ENCODE data around the gene NPC2. TPM values are rescaled to one million over a fixed set of nuclear protein-coding genes. Genes with fewer than 3 reads are reported as not detected.
A peak's percentile ranks its signal among the peaks of the same experiment; 100 is the strongest.
"Not testable (repeated sequence)": the region's sequence is repeated elsewhere in the genome, so short reads cannot be mapped to it uniquely, and the experiment has no call there.

NPC2 gene
- total RNA-seq, 1 donor: 252 TPM

GRCh38 chr14:74463697-74464096 is 29.4 kb downstream of the NPC2 start:
- no peak overlapping the region for H3K4me3 ChIP-seq (ENCODE audit: low read depth, low read length)
- no peak for DNase-seq (ENCODE audit: low read depth)
- no peak for TF ChIP-seq CTCF (IDR thresholded peaks at IDR 0.05; ENCODE audit: insufficient read depth, low read depth, low read length)

GRCh38 chr14:74462993-74463392 is 30.1 kb downstream of the NPC2 start:
- H3K4me3 ChIP-seq (ENCODE audit: low read depth, low read length): no peak overlapping the region
- TF ChIP-seq CTCF (IDR thresholded peaks at IDR 0.05; ENCODE audit: insufficient read depth, low read depth, low read length): no peak
- no peak for DNase-seq (ENCODE audit: low read depth)

- no peak for DNase-seq (ENCODE audit: low read depth)
- no peak overlapping the region for H3K4me3 ChIP-seq (ENCODE audit: low read depth, low read length)
- TF ChIP-seq CTCF (IDR thresholded peaks at IDR 0.05; ENCODE audit: insufficient read depth, low read depth, low read length): no peak
These were observed 33.1 kb downstream of the NPC2 start for GRCh38 chr14:74459976-74460375.

GRCh38 chr14:74459289-74459946 is 33.7 kb downstream of the NPC2 start:
- DNase-seq (ENCODE audit: low read depth): peak; percentile 46
- no peak overlapping the region for H3K4me3 ChIP-seq (ENCODE audit: low read depth, low read length)
- TF ChIP-seq CTCF (IDR thresholded peaks at IDR 0.05; ENCODE audit: insufficient read depth, low read depth, low read length): peak; percentile 77

- no peak for DNase-seq (ENCODE audit: low read depth)
These were observed 35.6 kb downstream of the NPC2 start for GRCh38 chr14:74457565-74457895.

GRCh38 chr14:74456684-74457564 is 36.2 kb downstream of the NPC2 start:
- no peak overlapping the region for H3K4me3 ChIP-seq (ENCODE audit: low read depth, low read length)
- no peak for TF ChIP-seq CTCF (IDR thresholded peaks at IDR 0.05; ENCODE audit: insufficient read depth, low read depth, low read length)
- no peak for DNase-seq (ENCODE audit: low read depth)

More at GRCh38 chr14:74457565-74457895, 35.6 kb downstream of the NPC2 start:
- no peak overlapping the region for H3K4me3 ChIP-seq (ENCODE audit: low read depth, low read length)
- no peak for TF ChIP-seq CTCF (IDR thresholded peaks at IDR 0.05; ENCODE audit: insufficient read depth, low read depth, low read length)

- not testable (repeated sequence) for DNase-seq (ENCODE audit: low read depth)
These were observed 38.7 kb downstream of the NPC2 start for GRCh38 chr14:74454397-74454796.

More at GRCh38 chr14:74454397-74454796, 38.7 kb downstream of the NPC2 start:
- not testable (repeated sequence) for H3K4me3 ChIP-seq (ENCODE audit: low read depth, low read length)
